MCF 10A (cell line): ENCODE results near the gene CA12. TPM values are rescaled to one million over a fixed set of nuclear protein-coding genes. Genes with fewer than 3 reads are reported as not detected.

ENCODE experiments used
- BruUV-seq: library from RNA; stranded (reverse); fragments of 400-500 nt; replicated peaks from 2 replicates; lab custom pipeline; 2021; lab: Mats Ljungman, UMichigan
- CTCF ChIA-PET: fragments of 300-600 bp; sonication (Branson Sonifier 250); formaldehyde crosslinking; extraction: SDS; loops from one replicate; lab custom pipeline; 2021; ENCODE audit warnings: antibody characterized with exemption, inconsistent platforms; lab: Yijun Ruan, JAX
- POLR2A ChIA-PET: fragments of 300-600, 350-650 bp; sonication (Branson Sonifier 250); formaldehyde crosslinking; extraction: SDS; loops from one replicate; lab custom pipeline; 2020; ENCODE audit warnings: antibody characterized with exemption, inconsistent platforms; lab: Yijun Ruan, JAX
- DNase-seq: peaks from one replicate; pipeline ENCODE4 v3.0.0-alpha.2; 2018; ENCODE audit not compliant: unreplicated experiment
- H3K27ac Mint-ChIP-seq: one replicate; pipeline ENCODE4 v1.8.0; 2022; ENCODE audit warnings: mild to moderate bottlenecking, low read depth, mixed read lengths; ENCODE audit not compliant: unreplicated experiment
- H3K27me3 Mint-ChIP-seq: one replicate; pipeline ENCODE4 v1.8.0; 2022; ENCODE audit warnings: mixed read lengths; ENCODE audit not compliant: insufficient read depth, unreplicated experiment
- H3K36me3 Mint-ChIP-seq: one replicate; pipeline ENCODE4 v1.8.0; 2022; ENCODE audit warnings: mild to moderate bottlenecking, moderate library complexity, mixed read lengths; ENCODE audit not compliant: insufficient read depth, unreplicated experiment
- H3K4me1 Mint-ChIP-seq: one replicate; pipeline ENCODE4 v1.8.0; 2022; ENCODE audit warnings: mixed read lengths; ENCODE audit not compliant: insufficient read depth, unreplicated experiment
- H3K4me3 Mint-ChIP-seq: one replicate; pipeline ENCODE4 v1.8.0; 2022; ENCODE audit warnings: mild to moderate bottlenecking, moderate library complexity, mixed read lengths; ENCODE audit not compliant: unreplicated experiment
- H3K9me3 Mint-ChIP-seq: one replicate; pipeline ENCODE4 v1.8.0; 2022; ENCODE audit warnings: mixed read lengths; ENCODE audit not compliant: unreplicated experiment
- CTCF ChIP-seq: fragments of 200-600 bp; IDR thresholded peaks from one replicate; pipeline ENCODE4 v1.8.0; 2022; ENCODE audit warnings: antibody characterized with exemption, mild to moderate bottlenecking; ENCODE audit not compliant: unreplicated experiment
- intact Hi-C: fragments of 100-400 bp; cut with micrococcal nuclease; formaldehyde crosslinking; loops from 2 replicates; pipeline ENCODE4 v1.14.1; 2022
- total RNA-seq: library from RNA; stranded (reverse); gene quantifications from 2 replicates; pipeline ENCODE4 v1.2.3, GENCODE V29; 2022

CA12 gene
- total RNA-seq, 1 experiment from 2014 or later: 19.6 TPM

GRCh38 chr15:63374686-63375520 lies 6.7 kb downstream of the CA12 start:
- POLR2A ChIA-PET: interaction anchor here (0.6 to 1.4 kb wide), 6 partner anchors 10 to 561 kb away, joined by 3 to 7 read pairs (median 4); partner anchors contain the start of gene RPS27L
- BruUV-seq: no TSS peak
- peaks cover 20% of the 10 kb centered on the region for H3K36me3 Mint-ChIP-seq
- intact Hi-C loops: no loop called here
- H3K9me3 Mint-ChIP-seq: no peaks in the 10 kb centered on the region
- peak; percentile 82 for DNase-seq
- H3K4me3 Mint-ChIP-seq: peak overlapping the region; percentile 16
- H3K27ac Mint-ChIP-seq: peak overlapping the region; percentile 87
- CTCF ChIA-PET: interaction anchor here (0.5 to 0.7 kb wide), 2 partner anchors 671 to 1316 kb away, joined by 3 read pairs; partner anchors contain the start of gene DAPK2
- H3K4me1 Mint-ChIP-seq: peaks cover 57% of the 10 kb centered on the region
- H3K27me3 Mint-ChIP-seq: no peaks in the 10 kb centered on the region
- TF ChIP-seq CTCF: no peak

- H3K4me3 Mint-ChIP-seq: peak overlapping the region; percentile 16
- BruUV-seq: no TSS peak
- DNase-seq: no peak
- H3K36me3 Mint-ChIP-seq: peaks cover 21% of the 10 kb centered on the region
- no peak for TF ChIP-seq CTCF
- peaks cover 54% of the 10 kb centered on the region for H3K4me1 Mint-ChIP-seq
- H3K9me3 Mint-ChIP-seq: no peaks in the 10 kb centered on the region
- POLR2A ChIA-PET: interaction anchor here (0.8 to 1.4 kb wide), 4 partner anchors 11 to 226 kb away, joined by 3 to 5 read pairs (median 4); no protein-coding TSS in a partner anchor
- no peaks in the 10 kb centered on the region for H3K27me3 Mint-ChIP-seq
- H3K27ac Mint-ChIP-seq: peak overlapping the region; percentile 87
- intact Hi-C loops: no loop called here
- CTCF ChIA-PET: interaction anchor here (0.5 to 0.6 kb wide), 2 partner anchors 86 to 672 kb away, joined by 3 to 4 read pairs; partner anchors contain the start of gene DAPK2
These were observed 7.6 kb downstream of the CA12 start for GRCh38 chr15:63373866-63374548.

- Mint-ChIP-seq H3K27me3 (no peaks in the 10 kb centered on the region), H3K36me3 (peaks cover 21% of the 10 kb centered on the region), H3K4me1 (peaks cover 54% of the 10 kb centered on the region), H3K27ac (no peak overlapping the region), H3K9me3 (no peaks in the 10 kb centered on the region), H3K4me3 (no peak overlapping the region)
- BruUV-seq: no TSS peak
- ChIA-PET POLR2A (interaction anchor here (1.5 to 2.5 kb wide), 6 partner anchors 12 to 217 kb away, joined by 4 to 23 read pairs (median 8); partner anchors contain the start of genes RPS27L and USP3), CTCF (interaction anchor here (0.6 to 1.6 kb wide), 3 partner anchors 12 to 114 kb away, joined by 3 read pairs; no protein-coding TSS in a partner anchor)
- TF ChIP-seq CTCF: no peak
- intact Hi-C loops: no loop called here
- DNase-seq: no peak
These were observed 8.3 kb downstream of the CA12 start for GRCh38 chr15:63373330-63373729.
